ENCODE results near the gene RNF115. TPM values are rescaled to one million over a fixed set of nuclear protein-coding genes. Genes with fewer than 3 reads are reported as not detected.
A peak's percentile ranks its signal among the peaks of the same experiment; 100 is the strongest.

RNF115 gene
- polyA plus RNA-seq (ENCODE audit: insufficient read length in 12 of 12) = 10 to 100 TPM in 11 of 12 donors, not detected in 1; 12.0 to 23.2 (median 18.9) TPM
- long read RNA-seq, donor 1, full-length matches to known transcripts = 6 of 12 reads
- long read RNA-seq, donor 1, partial matches to known transcripts = 6 of 12 reads
- long read RNA-seq, donor 1, other reads (novel, unspliced or antisense) = 0 of 12 reads
- long read RNA-seq, donor 2, full-length matches to known transcripts = 5 of 47 reads
- long read RNA-seq, donor 2, partial matches to known transcripts = 36 of 47 reads
- long read RNA-seq, donor 2, other reads (novel, unspliced or antisense) = 6 of 47 reads
- long read RNA-seq, donor 3, partial matches to known transcripts = 0 of 1 reads
- long read RNA-seq, donor 3, other reads (novel, unspliced or antisense) = 0 of 1 reads
- long read RNA-seq, donor 4, full-length matches to known transcripts = 1 of 1 reads
- long read RNA-seq, donor 4, partial matches to known transcripts = 0 of 1 reads
- long read RNA-seq, donor 4, other reads (novel, unspliced or antisense) = 0 of 1 reads
- long read RNA-seq, donor 5, full-length matches to known transcripts = 5 of 23 reads
- long read RNA-seq, donor 5, partial matches to known transcripts = 10 of 23 reads
- long read RNA-seq, donor 5, other reads (novel, unspliced or antisense) = 8 of 23 reads
- long read RNA-seq, donor 6, full-length matches to known transcripts = 4 of 4 reads
- long read RNA-seq, donor 6, partial matches to known transcripts = 0 of 4 reads
- long read RNA-seq, donor 6, other reads (novel, unspliced or antisense) = 0 of 4 reads
- long read RNA-seq, donor 7, full-length matches to known transcripts = 2 of 2 reads
- long read RNA-seq, donor 7, partial matches to known transcripts = 0 of 2 reads
- long read RNA-seq, donor 7, other reads (novel, unspliced or antisense) = 0 of 2 reads
- long read RNA-seq, donor 8, full-length matches to known transcripts = 5 of 16 reads
- long read RNA-seq, donor 8, partial matches to known transcripts = 6 of 16 reads
- long read RNA-seq, donor 8, other reads (novel, unspliced or antisense) = 5 of 16 reads
- long read RNA-seq, donor 9, full-length matches to known transcripts = 1 of 1 reads
- long read RNA-seq, donor 9, partial matches to known transcripts = 0 of 1 reads
- long read RNA-seq, donor 9, other reads (novel, unspliced or antisense) = 0 of 1 reads
- long read RNA-seq, donor 10, full-length matches to known transcripts = 4 of 4 reads
- long read RNA-seq, donor 10, partial matches to known transcripts = 0 of 4 reads
- long read RNA-seq, donor 10, other reads (novel, unspliced or antisense) = 0 of 4 reads
- long read RNA-seq, donor 11, full-length matches to known transcripts = 3 of 3 reads
- long read RNA-seq, donor 11, partial matches to known transcripts = 0 of 3 reads
- long read RNA-seq, donor 11, other reads (novel, unspliced or antisense) = 0 of 3 reads

GRCh38 chr1:145823565-145824498, at the start of gene RNF115, which contains the start of gene POLR3C:
TSS of gene RNF115 (minus strand) at chr1:145824095. CDS start at chr1:145823873, 222 bp downstream.
TSS of gene POLR3C (plus strand) at chr1:145824200. CDS start at chr1:145825777, 1,577 bp downstream.
- peak; percentile 89 for DNase-seq

DNA sequence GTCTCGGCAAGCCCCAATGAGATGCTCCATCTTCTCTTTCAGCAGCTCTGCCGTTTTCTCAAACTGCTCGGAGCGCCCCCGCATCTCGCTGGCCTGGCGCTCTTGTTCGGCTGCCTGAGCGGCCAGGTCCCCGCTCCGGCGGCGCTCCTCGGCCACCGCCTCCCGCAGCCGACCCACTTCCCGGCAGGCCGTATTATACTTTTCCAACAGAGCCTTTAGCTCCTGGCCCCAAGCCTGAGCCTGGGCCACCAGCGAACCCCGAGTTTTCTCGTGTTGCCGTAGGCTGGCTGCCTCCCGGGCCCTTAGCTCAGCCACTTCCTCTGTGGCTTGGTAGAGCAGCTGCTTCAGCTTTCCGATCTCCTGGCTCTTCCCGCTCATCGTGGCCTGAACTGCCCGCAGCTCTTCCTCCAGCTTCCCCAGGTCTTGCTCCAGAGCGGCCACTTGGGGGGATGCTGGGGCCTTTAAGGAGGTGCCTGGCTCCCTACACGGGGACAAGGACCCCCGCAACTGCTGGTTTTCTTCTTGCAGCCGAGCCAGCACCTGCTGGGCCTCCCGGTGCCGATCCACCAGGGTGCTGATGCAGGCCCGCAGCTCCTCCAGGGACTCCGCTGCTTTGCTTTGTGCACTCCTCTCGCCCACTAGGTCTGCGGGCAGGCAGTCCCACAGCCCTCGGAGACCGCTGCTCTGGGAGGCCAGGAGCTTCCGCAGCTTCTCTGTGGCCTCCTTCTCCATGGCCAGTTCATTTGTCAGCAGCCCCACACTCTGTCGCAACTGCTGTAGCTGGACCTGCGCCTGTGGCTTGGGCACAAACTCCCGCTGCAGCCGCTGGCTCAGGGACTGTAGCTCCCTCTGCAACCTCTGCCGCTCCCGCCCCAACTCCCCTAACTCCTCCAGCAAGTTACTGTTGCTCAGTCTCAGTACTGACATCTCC, 48.4 kb upstream of the RNF115 start:
- DNase-seq = peak; percentile 62

DNA sequence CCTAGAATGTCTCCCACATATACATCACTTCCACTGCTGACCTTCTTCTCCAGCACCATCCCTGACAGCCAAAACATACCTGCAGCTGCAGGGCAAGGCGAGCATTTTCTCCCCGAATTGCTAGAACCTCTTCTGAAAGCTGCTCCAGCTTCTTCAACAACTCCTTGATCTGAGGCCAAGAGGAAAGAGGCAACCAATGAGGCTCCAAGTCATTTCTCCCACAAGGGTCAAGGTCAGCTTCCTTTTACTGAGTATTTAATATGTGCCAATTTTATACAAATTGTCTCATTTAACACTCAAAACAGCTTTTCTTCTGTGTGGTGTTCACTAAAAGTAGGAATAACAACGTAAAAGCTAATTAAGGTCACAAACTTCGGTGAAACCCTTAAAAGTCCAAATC, 44.3 kb upstream of the RNF115 start:
- no peak for DNase-seq

DNA sequence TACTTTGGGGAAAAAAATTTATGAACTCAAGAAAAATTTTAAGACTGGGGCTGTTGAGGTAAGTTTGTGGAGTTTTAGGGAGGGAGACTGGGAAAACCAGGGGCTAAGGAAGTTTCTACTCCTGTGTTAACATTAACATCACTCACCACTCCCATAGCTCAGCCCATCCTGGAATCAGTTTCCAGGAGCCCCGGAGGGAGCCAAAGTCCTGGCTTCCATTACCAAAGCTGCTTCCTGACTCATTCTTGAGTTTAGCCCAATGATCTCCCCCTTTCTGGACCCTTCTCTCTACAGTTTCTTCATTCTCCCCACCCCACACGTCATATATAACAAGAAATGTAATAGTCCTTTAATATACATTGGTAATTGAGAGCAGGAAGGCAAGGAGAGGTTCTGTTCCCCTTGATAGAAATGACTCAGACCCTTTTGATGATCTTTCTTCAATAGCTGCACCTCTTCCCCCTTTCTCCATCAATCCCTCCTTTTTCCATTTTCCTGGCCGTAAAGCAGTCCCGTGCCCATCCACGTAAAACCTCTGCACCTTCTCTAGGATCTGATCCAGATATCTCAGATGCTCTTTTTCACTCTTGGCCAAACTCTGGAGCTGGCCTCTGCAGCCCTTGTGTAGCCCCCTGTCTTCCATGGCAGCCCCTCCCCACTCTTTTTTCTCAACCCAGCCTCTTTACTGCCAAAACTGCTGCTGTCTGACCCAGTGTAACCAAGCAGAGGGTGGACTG, 39.6 kb upstream of the RNF115 start:
- peak; percentile 90 for DNase-seq

GRCh38 chr1:145859491-145860023, 35.7 kb upstream of the RNF115 start:
- DNase-seq = peak; percentile 94

GRCh38 chr1:145858901-145859490, 35.1 kb upstream of the RNF115 start, which contains the start of gene PIAS3:
TSS of gene PIAS3 (minus strand) at chr1:145859081. CDS start at chr1:145858990, 91 bp downstream.
- peak; percentile 96 for DNase-seq

- no peak for DNase-seq
Observed at GRCh38 chr1:145858238-145858900, 34.5 kb upstream of the RNF115 start.

- DNase-seq = no peak
Observed at GRCh38 chr1:145857170-145857569, 33.3 kb upstream of the RNF115 start.

DNA sequence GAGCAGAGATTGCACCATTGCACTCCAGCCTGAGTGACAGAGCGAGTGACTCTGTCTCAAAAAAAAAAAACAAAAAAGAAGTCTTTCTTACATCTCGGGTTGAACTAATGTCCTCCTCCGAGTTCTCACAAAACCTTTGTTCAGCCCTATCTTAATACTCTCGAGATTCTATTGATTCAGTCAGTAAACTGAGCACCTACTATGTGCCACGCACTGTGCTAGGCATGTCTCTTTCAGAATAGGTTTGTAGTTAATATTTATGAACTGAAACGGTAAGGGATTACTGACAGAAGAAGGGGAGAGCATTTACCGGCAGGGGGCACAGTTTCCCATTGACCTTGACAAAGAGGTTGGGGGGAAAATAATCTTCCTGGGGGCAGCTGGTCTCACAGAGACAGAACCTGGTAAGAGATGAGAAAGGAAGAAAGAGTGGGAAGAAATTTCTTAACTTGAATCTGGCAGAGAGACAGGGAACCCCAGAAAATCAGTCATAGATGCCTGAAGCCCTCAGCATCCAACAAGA, 31.6 kb upstream of the RNF115 start:
- no peak for DNase-seq

DNA sequence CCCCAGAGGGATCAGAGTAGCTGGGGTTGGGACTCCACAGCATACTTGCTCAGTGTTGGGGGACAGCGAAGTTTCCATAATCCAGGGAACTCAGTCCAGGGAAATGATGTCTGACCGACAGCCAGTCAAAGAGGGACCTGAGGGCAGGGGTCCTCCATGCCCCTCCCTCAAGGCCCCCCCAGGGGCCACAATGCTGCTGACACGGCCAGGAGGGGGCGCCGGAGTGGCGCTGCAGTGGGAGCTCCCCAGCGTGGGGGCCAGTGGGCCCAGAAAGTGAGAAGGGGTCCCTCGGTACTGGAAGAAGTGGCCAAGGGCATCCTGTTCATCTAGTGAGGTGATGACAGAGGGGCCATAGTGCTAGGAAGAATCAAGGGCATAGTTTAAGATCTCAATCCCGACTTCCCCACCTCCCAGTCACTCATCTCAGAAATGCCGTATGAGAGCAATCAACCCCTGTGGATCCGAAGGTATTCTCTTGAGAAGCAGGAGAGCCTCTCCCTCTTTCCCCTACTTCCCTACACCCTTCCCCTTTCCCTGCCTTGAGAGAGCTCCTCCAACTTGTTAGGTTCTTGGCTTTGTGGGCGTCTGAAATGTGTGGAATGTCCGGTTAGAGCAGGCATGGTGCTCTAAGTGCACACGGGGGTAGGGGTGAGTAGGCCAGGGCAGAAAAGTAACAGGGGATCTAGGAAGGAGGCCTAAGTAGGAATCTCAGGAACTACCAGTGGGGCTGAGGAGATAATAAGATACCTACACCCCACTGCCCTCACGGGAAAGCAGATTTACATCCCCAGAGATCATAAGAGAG, 25.7 kb upstream of the RNF115 start:
- no peak for DNase-seq

DNA sequence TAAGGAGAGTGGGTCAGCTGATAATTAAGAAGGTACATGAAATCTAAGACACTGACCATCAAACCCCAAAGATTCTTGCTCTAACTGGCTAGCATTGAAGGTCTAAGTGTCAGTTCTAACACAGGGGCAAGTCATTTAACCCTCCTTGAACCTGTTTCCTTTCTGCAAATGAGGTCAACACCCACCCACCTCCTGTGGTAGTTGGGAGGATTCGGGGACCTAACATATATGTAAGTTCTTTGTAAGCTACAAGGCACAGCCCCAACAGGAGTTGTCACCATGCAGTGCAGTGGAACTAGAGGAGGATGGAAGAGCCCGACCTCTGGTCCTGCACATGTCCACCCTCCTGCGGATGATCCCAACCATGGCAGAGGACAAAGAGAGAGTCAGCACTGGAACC, 23.9 kb upstream of the RNF115 start:
- DNase-seq = no peak

GRCh38 chr1:145846201-145846612, 22.3 kb upstream of the RNF115 start:
- no peak for DNase-seq

GRCh38 chr1:145845514-145846161, 21.7 kb upstream of the RNF115 start, which contains the start of gene NUDT17:
TSS of gene NUDT17 (plus strand) at chr1:145845630. CDS start at chr1:145845641, 11 bp downstream.
- DNase-seq = peak; percentile 85

DNA sequence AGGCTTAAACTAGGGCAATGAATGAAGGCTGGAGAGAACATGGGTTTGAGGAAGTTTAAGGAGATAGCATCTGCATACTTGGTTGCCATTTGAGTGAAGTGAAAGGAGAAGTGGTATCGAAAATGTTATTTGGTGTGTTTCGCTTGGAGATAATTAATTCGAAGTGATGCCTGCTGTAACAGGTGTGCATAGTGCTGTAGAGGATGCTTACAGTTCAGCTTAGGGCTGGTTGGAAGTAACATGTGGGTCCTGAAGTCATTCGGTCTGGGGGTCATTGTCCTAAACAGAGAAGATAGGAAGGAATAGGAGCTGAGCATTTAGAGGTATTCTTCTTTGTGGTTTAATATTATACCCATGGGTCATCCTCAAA, 21.2 kb upstream of the RNF115 start:
- DNase-seq = no peak

DNA sequence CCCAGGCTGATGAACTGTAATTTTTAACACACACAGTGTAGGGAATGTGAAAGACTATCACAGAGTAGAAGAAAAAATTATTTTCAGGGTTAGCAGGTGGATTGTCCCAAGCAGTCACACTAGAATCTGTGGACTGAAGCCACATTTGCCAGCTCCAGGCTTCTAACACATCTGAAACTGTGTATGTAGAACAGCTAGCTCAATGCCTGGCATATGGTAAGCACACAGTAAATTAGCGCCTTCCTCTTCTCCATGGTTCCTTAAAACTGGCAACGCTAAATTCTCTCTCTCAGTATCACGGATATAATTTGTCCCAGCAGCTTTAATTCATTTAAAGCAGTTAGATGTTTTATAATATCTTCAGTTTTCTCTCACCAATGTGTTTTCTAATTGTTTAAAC, 19.1 kb upstream of the RNF115 start:
- no peak for DNase-seq

All from muscle of arm (tissue), 14 donors.